Tibial artery (tissue), 4 donors: ENCODE data around the gene MFSD12.

Experiments
- DNase-seq, 2 donors: peaks; one replicate each; pipeline ENCODE4 v3.0.0-alpha.2; 2019
- H3K27ac ChIP-seq, 2 donors: fragments of 200-600 bp; sonication (generic) in 1 of 2; 1 replicate in 1 of 2; 2 replicates in 1 of 2; pipeline ENCODE4 v1.5.1; 2018 to 2019; ENCODE audit warnings: mild to moderate bottlenecking in 1 of 2
- H3K27me3 ChIP-seq, 2 donors: fragments of 200-600 bp; sonication (generic) in 1 of 2; one replicate each; pipeline versions ENCODE4 v1.5.1 to v1.6.0; 2016 to 2019
- H3K36me3 ChIP-seq, 3 donors: fragments of 200-600 bp; sonication (generic) in 2 of 3; one replicate each; pipeline ENCODE4 v1.5.1; 2016 to 2019; ENCODE audit warnings: mild to moderate bottlenecking in 2 of 3
- H3K4me1 ChIP-seq, 4 donors: fragments of 200-600 bp; sonication (generic) in 2 of 4; 1 replicate in 3 of 4; 2 replicates in 1 of 4; pipeline ENCODE4 v1.5.1; 2016 to 2019
- H3K4me3 ChIP-seq, 2 donors: fragments of 200-600 bp; sonication (generic) in 1 of 2; 1 replicate in 1 of 2; 2 replicates in 1 of 2; pipeline ENCODE4 v1.5.1; 2018 to 2019; ENCODE audit warnings: mild to moderate bottlenecking in 2 of 2
- H3K9me3 ChIP-seq, 3 donors: fragments of 200-600 bp; sonication (generic) in 1 of 3; one replicate each; pipeline ENCODE4 v1.5.1; 2016 to 2019
- CTCF ChIP-seq, 2 experiments: fragments of 200-600 bp in 1 of 2; fragments of 450-650 bp in 1 of 2; IDR thresholded peaks; one replicate each; pipeline ENCODE4 v1.5.1; 2017 to 2019; ENCODE audit warnings: antibody characterized with exemption in 2 of 2, mild to moderate bottlenecking in 1 of 2, moderate library complexity in 1 of 2
- intact Hi-C: fragments of 100-400 bp; cut with DNase I; formaldehyde crosslinking; loops from one replicate; pipeline ENCODE4 v1.15.0; 2023; ENCODE audit warnings: low total_unique reads

MFSD12 gene

GRCh38 chr19:3494559-3494958, 62.8 kb downstream of the MFSD12 start:
- H3K36me3 ChIP-seq, result peaks cover 36 to 70% (median 63%) of the 10 kb centered on the region in 3 donors
- no peak for DNase-seq

More at GRCh38 chr19:3494559-3494958, 62.8 kb downstream of the MFSD12 start:
- Histone ChIP-seq H3K9me3 (no peaks in the 10 kb centered on the region), H3K27me3 (no peaks in the 10 kb centered on the region), H3K27ac (no peak overlapping the region), H3K4me3 (no peak overlapping the region), H3K4me1 (peaks cover 0 to 10% (median 4%) of the 10 kb centered on the region in 4 donors)
- intact Hi-C loops, result no loop called here
- no peak for TF ChIP-seq CTCF (IDR thresholded peaks at IDR 0.05)
